IPS DF 6.9 (cell line): ENCODE data around the gene TEX19.

Experiments
- DNase-seq: peaks from one replicate; pipeline ENCODE4 v3.0.0-alpha.2; 2013; ENCODE audit warnings: low read depth, low spot score
- H3K27ac ChIP-seq: one replicate; pipeline ENCODE4 v1.5.1; 2013; ENCODE audit warnings: low read length, control low read depth
- H3K27me3 ChIP-seq: 2 replicates; pipeline ENCODE4 v1.6.1; 2013; ENCODE audit warnings: mild to moderate bottlenecking, low read length; ENCODE audit not compliant: control insufficient read depth, insufficient read depth
- H3K36me3 ChIP-seq: 2 replicates; pipeline ENCODE4 v1.6.1; 2013; ENCODE audit warnings: low read length; ENCODE audit not compliant: control insufficient read depth, insufficient read depth
- H3K4me1 ChIP-seq: 2 replicates; pipeline ENCODE4 v1.6.1; 2013; ENCODE audit warnings: low read length; ENCODE audit not compliant: control insufficient read depth, insufficient read depth
- H3K4me3 ChIP-seq: 2 replicates; pipeline ENCODE4 v1.5.1; 2013; ENCODE audit warnings: mild to moderate bottlenecking, low read length
- H3K9me3 ChIP-seq: 2 replicates; pipeline ENCODE4 v1.6.1; 2013; ENCODE audit warnings: low read length, inconsistent platforms; ENCODE audit not compliant: control insufficient read depth, insufficient read depth
- WGBS: extraction: QIAGEN DNeasy Blood & Tissue Kit; methylation state at CpG from one replicate; pipeline ENCODE4 v1.1.7; 2013; ENCODE audit warnings: mixed read lengths, missing lambda C conversion rate; ENCODE audit not compliant: insufficient read length, insufficient coverage; 5-methylcytosine and 5-hydroxymethylcytosine counted together

The TEX19 gene

GRCh38 chr17:82396601-82397435, 37.8 kb downstream of the TEX19 start:
- H3K36me3 ChIP-seq: peaks cover 7% of the 10 kb centered on the region; the same call in 1 of the 2 replicates
- no CpG with 5 or more reads among the region's 19 CpGs for WGBS
- no peaks in the 10 kb centered on the region; the same call in 1 of the 2 replicates for H3K4me1 ChIP-seq
- H3K27me3 ChIP-seq: no peaks in the 10 kb centered on the region
- H3K27ac ChIP-seq: no peak overlapping the region
- DNase-seq: no peak
- H3K4me3 ChIP-seq: no peak overlapping the region
- no peaks in the 10 kb centered on the region for H3K9me3 ChIP-seq

- no CpG with 5 or more reads among the region's 38 CpGs for WGBS
- DNase-seq: no peak
- H3K9me3 ChIP-seq: no peaks in the 10 kb centered on the region
- H3K27me3 ChIP-seq: no peaks in the 10 kb centered on the region
- no peak overlapping the region for H3K27ac ChIP-seq
- no peaks in the 10 kb centered on the region; the same call in 1 of the 2 replicates for H3K4me1 ChIP-seq
- H3K36me3 ChIP-seq: peaks cover 7% of the 10 kb centered on the region; the same call in 1 of the 2 replicates
- no peak overlapping the region for H3K4me3 ChIP-seq
These were observed 38.6 kb downstream of the TEX19 start for GRCh38 chr17:82397449-82398335.

DNA sequence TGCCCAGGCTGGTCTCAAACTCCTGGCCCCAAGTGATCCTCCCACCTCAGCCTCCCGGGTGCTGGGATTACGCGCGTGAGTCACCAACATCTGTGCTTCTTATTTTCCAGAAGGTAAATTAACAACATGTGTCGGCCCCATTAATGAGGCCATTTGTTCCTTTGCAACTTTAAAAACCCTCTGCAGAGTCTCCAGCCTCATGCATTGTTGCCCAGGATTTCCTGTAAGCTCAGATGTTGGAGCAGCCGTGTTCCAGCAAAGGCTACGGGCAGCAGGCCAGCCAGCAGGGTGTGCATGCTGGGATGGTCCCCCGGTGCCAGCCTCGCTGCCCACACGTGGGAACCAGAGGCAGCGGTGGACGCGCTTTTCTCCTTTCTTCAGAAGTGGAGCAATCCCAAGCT, 40.0 kb downstream of the TEX19 start:
- no CpG with 5 or more reads among the region's 13 CpGs for WGBS
- Histone ChIP-seq H3K27me3 (no peaks in the 10 kb centered on the region), H3K4me1 (no peaks in the 10 kb centered on the region; the same call in 1 of the 2 replicates), H3K4me3 (no peak overlapping the region), H3K27ac (no peak overlapping the region), H3K9me3 (no peaks in the 10 kb centered on the region), H3K36me3 (peaks cover 13% of the 10 kb centered on the region)
- no peak for DNase-seq

DNA sequence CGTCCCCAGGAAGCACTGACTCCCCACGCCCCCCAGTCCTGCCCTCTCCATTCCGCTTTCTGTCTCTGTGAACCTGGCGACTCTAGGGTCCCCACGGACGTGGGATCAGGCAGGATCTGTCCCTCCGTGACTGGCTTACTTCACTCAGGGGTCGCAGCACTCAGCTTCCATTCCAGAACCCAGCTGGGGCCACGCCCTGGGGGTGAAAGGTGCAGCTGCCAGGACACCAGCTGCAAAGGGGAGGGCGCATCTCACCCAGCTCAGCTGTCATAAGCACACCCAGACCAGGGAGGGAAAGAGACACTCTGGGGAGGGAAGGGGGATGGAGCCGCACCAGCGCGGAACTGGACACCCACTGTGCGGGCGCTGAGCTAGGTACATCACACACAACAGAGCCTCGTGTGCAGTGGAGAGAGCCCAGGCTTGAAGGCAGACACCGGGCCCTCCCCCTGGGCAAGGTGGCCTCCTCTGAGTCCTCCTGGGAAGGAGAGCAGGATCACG, 40.6 kb downstream of the TEX19 start:
- H3K36me3 ChIP-seq: peaks cover 13% of the 10 kb centered on the region
- H3K27ac ChIP-seq: no peak overlapping the region
- H3K4me3 ChIP-seq: no peak overlapping the region
- H3K27me3 ChIP-seq: no peaks in the 10 kb centered on the region
- no CpG with 5 or more reads among the region's 18 CpGs for WGBS
- DNase-seq: no peak
- no peaks in the 10 kb centered on the region for H3K9me3 ChIP-seq
- no peaks in the 10 kb centered on the region; the same call in 1 of the 2 replicates for H3K4me1 ChIP-seq

GRCh38 chr17:82400206-82400605, 41.2 kb downstream of the TEX19 start:
- no CpG with 5 or more reads among the region's 7 CpGs for WGBS
- no peak overlapping the region for H3K4me3 ChIP-seq

GRCh38 chr17:82400830-82401229, 41.8 kb downstream of the TEX19 start:
- Histone ChIP-seq H3K9me3 (no peaks in the 10 kb centered on the region), H3K4me3 (no peak overlapping the region), H3K36me3 (peaks cover 13% of the 10 kb centered on the region), H3K27me3 (no peaks in the 10 kb centered on the region), H3K4me1 (no peaks in the 10 kb centered on the region; the same call in 1 of the 2 replicates), H3K27ac (no peak overlapping the region)
- WGBS: no CpG with 5 or more reads among the region's 19 CpGs
- no peak for DNase-seq

More at GRCh38 chr17:82400206-82400605, 41.2 kb downstream of the TEX19 start:
- no peak for DNase-seq
- H3K4me1 ChIP-seq: no peaks in the 10 kb centered on the region; the same call in 1 of the 2 replicates
- peaks cover 13% of the 10 kb centered on the region for H3K36me3 ChIP-seq
- no peak overlapping the region for H3K27ac ChIP-seq
- H3K9me3 ChIP-seq: no peaks in the 10 kb centered on the region
- H3K27me3 ChIP-seq: no peaks in the 10 kb centered on the region

DNA sequence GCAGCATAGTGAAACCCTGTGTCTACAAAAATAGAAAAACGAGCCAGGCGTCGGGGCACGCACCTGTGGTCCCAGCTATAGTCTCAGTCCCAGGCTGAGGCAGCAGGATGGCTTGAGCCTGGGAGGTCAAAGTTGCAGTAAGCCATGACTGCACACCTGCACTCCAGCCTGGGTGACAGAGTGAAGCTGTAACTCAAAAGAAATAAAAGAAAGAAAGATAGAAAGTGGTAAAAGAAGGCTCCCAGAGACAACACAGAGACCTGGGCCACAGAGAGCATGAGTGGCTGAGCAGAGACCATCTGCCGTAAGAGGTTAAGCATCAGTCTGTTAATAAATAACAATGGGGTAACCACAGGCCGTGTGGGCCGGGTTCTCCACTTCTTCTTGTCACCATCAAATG, 43.8 kb downstream of the TEX19 start:
- no peak for DNase-seq
- H3K4me1 ChIP-seq: no peaks in the 10 kb centered on the region
- no peaks in the 10 kb centered on the region for H3K9me3 ChIP-seq
- H3K27me3 ChIP-seq: no peaks in the 10 kb centered on the region
- H3K27ac ChIP-seq: no peak overlapping the region
- peaks cover 10% of the 10 kb centered on the region for H3K36me3 ChIP-seq
- no CpG with 5 or more reads among the region's 7 CpGs for WGBS
- no peak overlapping the region for H3K4me3 ChIP-seq

GRCh38 chr17:82403662-82404660, 44.9 kb downstream of the TEX19 start:
- H3K4me3 ChIP-seq: no peak overlapping the region
- no CpG with 5 or more reads among the region's 67 CpGs for WGBS
- H3K36me3 ChIP-seq: peaks cover 10% of the 10 kb centered on the region
- H3K9me3 ChIP-seq: no peaks in the 10 kb centered on the region
- H3K27me3 ChIP-seq: no peaks in the 10 kb centered on the region
- no peaks in the 10 kb centered on the region for H3K4me1 ChIP-seq
- no peak overlapping the region for H3K27ac ChIP-seq
- no peak for DNase-seq

DNA sequence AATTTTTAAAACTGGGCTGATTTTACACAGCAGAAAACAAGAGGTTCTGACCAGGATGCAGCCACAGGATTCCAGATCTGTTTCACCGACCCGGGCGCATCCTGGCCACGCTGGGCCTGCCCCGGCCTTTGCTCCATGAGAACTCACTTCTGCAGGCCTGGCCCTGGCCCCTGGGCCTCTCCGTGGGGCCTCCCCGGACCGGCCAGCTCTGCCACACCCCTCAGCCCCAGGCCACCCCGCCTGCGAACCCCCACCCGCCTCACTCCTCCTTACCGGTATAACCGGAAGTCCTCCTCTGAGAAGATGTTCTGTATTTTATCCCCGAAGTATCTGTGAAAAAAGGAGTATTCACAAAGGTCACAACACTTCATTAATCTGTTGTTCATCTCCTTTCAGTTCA, 46.0 kb downstream of the TEX19 start:
- no peak for DNase-seq
- no peaks in the 10 kb centered on the region for H3K27me3 ChIP-seq
- H3K4me1 ChIP-seq: no peaks in the 10 kb centered on the region
- H3K27ac ChIP-seq: no peak overlapping the region
- H3K36me3 ChIP-seq: peaks cover 6% of the 10 kb centered on the region
- no peak overlapping the region for H3K4me3 ChIP-seq
- H3K9me3 ChIP-seq: no peaks in the 10 kb centered on the region
- no CpG with 5 or more reads among the region's 14 CpGs for WGBS
